Glomerular visceral epithelial cell (primary cell): ENCODE data around the gene NKTR.
A peak's percentile ranks its signal among the peaks of the same experiment; 100 is the strongest.

Source experiments
- DNase-seq: peaks from one replicate; pipeline ENCODE4 v3.0.0-alpha.2; 2016; ENCODE audit errors: extremely low spot score

Gene NKTR

DNA sequence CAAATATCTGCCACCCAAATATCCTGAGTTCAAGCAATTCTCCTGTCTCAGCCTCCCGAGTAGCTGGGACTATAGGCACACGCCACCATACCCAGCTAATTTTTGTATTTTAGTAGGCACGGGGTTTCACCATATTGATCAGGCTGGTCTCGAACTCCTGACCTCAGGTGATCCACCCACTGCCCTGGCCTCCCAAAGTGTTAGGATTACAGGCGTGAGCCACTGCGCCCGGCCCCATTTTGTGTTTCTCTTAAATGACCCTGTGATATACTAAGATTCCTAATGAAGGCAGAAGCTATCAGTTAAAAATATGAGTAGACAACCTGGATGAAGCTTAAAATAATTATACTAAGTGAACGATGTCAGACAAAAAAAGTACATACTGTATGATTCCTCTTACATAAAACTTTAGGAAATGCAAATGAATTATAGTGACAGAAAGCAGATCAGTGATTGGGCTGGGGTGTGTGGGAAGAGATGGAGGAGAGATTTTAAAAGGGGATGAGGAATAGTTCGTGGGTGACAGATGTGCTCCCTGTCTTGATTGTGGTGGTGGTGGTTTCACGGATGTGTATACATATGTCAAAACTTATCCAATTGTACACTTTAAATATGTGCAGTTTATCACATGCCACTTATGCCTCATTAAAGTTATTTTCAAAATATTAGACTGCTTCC lies 81.0 kb downstream of the NKTR start:
- no peak for DNase-seq

DNA sequence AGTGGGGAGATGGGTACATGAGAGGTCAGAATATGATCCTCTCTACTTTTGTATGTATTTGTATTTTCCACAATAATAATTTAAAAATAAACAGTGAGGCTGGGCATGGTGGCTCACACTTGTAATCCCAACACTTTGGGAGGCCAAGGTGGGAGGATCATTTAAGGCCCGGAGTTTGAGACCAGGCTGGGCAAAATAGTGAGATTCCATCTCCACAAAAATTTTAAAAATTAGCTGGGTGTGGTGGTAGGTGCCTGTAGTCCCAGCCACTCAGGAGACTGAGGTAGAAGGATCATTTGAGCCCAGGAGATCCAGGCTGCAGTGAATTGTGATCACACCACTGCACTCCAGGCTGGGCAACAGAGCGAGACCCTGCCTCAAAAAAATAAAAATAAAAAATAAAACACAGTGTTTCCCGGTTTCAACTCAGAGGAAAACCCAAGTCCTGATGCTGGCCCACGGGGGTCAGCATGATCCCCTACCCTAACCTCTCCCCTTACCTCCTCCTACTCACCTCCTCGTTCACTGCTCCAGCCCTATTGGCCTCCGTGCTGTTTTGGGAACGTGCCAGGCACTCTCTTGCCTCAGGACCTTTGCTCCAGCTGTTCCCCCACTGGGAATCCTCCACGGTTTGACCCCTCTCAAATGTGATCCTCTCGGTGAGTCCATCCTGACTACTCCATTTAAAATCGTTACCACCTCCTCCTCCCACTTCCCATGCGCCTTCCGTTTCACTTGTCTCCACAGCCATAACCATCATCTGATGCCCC lies 82.0 kb downstream of the NKTR start:
- no peak for DNase-seq

DNA sequence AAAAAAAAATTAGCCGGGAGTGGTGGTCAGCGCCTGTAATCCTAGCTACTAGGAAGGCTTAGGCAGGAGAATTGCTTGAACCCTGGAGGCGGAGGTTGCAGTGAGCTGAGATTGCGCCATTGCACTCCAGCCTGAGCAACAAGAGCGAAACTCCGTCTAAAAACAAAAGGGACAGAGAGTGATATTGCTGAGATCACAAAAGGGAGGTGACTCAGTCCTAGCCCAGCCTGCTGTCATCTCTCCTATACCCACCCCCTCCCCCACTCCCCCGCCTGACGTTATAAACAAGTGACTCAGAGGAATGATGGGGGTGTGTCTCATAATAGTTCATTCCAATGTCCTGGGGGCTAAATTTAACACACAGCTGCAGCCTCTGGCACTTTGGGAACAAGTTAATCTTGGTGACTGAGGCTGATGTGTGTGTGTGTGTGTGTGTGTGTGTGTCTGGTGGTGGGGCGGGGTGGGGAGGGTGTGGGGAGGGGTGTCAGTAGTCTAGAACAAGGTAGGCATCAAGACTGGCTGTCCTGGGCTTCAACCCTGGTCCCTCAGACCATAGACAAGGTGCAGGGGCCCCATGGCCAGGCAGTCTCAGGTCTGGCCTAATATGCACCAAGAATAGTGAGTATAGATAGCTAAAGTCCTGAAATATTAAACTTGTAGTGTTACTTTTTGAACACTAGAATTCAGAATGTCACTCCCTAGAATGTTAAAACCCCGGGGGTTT lies 83.6 kb downstream of the NKTR start:
- DNase-seq: peak; percentile 80

DNA sequence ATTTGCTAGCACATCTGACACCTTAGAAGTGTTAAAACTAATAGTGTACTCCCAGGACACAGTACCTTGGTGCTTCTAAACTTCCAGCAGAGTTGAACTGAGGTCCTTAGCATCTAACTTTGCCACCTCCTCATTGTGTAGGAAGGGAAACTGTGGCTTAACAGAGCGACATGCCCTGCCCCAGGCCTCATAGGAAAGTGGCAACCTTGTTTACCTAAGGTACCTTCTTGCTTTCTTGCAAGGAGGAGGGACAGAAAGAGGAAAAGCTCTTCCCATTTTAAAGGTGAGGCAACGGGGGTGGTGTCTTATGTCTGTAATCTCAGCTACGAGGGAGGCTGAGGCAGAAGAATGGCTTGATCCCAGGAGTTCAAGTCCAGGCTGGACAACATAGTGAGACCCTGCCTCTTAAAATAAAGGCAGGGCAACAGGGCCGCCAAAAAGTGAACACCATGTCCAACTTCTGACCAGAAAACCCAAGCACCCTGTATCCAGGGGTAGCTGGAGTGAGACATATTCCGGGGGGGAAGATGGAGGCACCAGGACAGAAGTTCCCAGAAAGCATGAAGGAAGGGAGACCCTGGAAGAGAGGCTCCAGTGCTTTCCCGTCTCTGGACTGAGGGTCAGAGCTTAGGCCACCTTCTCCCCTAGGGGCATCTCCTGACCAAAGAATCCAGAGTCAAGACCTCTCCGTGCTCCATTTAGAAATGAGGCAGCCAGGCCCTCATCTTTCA lies 84.3 kb downstream of the NKTR start:
- DNase-seq: no peak

DNA sequence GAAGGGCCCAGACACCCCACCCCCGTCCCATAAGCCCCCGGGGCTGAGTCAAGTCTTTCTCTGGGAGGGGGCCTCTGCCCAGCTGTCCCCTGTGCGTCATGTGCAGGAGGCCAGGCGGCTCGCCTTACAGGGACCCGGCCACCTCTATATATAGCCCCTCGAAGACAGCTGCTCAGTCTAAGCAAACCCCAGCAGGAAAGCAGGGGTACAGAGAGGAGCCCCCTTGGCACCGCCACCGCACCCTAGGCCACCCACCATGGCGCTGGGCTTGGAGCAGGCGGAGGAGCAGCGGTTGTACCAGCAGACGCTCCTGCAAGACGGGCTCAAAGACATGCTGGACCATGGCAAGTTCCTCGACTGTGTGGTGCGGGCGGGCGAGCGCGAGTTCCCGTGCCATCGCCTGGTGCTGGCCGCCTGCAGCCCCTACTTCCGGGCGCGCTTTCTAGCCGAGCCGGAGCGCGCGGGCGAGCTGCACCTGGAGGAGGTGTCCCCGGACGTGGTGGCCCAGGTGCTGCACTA lies 84.9 kb downstream of the NKTR start, which contains the start of gene KLHL40:
KLHL40 (plus strand) TSS at position 175 of the 519 bp plus-strand sequence; CDS start at position 257, 82 bp downstream.
- DNase-seq: no peak

DNA sequence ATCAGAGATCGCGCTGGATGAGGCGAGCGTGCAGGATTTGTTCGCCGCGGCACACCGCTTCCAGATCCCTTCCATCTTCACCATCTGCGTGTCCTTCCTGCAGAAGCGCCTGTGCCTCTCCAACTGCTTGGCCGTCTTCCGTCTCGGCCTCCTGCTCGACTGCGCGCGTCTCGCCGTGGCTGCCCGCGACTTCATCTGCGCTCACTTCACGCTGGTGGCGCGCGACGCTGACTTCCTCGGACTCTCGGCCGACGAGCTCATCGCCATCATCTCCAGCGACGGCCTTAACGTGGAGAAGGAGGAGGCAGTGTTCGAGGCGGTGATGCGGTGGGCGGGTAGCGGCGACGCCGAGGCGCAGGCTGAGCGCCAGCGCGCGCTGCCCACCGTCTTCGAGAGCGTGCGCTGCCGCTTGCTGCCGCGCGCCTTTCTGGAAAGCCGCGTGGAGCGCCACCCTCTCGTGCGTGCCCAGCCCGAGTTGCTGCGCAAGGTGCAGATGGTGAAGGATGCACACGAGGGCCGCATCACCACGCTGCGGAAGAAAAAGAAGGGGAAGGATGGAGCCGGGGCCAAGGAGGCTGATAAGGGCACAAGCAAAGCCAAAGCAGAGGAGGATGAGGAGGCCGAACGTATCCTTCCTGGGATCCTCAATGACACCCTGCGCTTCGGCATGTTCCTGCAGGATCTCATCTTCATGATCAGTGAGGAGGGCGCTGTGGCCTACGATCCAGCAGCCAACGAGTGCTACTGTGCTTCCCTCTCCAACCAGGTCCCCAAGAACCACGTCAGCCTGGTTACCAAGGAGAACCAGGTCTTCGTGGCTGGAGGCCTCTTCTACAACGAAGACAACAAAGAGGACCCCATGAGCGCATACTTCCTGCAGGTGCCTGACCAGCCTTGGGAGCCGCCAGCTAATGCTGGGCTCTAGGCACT lies 85.7 kb downstream of the NKTR start:
- no peak for DNase-seq

DNA sequence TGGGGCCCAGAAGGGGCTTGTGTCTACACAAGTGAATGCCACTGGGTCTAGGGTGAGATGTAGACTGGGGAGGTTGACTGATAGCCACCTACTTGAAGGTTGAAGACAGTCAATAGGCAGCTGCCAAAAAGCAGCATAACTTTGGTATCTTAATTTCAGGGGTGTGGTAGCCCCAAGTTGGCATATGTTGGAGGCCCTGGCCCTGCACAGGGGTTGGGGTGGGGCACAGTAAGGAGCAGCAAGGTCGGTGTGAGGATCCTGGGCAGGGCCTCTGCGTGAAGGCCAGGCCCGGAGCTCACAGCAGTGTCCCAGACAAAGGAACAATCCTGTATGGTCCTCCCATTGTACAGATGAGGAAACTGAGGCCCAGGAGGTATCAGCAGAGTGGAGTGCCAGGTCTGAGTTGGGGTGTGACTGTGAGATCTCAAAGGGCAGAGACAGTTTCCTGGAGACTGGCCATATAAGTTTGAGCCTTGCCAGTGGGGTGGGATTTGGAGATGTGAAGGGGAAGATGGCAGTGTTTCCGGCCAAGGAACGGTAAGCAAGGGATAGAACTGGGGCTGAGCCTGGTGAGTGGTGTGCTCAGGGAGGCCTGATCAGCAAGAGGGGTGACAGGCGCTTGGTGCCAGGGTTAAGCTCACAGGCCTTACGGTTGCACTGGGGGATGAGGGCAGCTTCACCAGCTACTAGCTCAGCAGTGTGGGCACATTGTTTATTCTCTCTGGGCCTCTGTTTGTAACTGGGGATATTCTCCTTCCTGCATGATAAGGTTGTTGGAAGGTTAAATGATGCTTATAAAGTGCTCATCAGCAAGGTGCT lies 86.6 kb downstream of the NKTR start:
- no peak for DNase-seq

DNA sequence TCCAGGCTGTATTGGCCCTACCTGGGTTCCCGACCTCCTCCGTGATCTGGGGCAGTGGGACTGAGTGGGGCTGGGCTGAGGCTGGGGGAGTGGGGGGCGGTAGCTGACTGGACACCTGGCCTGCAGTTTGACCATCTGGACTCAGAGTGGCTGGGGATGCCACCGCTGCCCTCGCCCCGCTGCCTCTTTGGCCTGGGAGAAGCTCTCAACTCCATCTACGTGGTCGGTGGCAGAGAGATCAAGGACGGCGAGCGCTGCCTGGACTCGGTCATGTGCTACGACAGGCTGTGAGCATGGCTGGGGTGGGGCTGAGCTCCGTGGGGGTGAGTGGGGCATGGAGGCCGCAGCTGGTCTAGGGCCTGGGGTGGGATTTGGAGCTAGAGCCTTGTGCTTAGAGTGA lies 87.5 kb downstream of the NKTR start:
- no peak for DNase-seq

DNA sequence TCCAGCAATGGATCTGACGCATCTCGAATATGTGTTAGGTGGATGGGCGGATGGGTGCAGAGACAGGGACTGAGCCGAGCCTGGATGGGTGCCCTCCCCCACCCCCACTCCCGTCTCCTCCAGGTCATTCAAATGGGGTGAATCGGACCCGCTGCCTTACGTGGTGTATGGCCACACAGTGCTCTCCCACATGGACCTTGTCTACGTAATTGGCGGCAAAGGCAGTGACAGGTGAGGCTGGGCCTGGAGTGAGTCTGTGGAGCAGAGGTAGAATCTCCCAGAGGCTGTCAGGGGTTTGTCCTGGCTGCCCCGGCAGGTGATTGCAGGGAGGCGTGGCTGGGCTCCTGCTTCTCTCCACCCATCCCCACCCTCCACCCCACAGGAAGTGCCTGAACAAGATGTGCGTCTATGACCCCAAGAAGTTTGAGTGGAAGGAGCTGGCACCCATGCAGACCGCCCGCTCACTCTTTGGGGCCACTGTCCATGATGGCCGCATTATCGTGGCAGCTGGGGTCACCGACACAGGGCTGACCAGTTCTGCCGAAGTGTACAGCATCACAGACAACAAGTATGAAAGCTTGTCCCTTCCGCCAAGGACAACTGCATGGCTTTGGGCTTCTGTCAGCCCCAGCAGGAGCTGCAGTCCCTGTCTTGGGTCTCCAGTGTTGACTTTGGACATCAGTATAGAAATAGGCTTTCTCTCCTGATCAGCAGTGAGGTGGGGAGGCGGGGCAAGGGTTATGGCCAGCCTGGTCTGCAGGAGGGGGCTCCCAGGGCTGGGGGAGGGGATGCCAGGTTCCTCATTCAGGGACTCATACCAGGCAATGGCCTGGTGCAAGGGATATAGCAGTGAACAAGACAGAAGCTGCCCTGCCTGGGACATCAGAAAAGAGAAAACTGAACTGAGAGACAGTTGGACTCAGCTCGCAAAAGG lies 88.3 kb downstream of the NKTR start:
- DNase-seq: no peak

DNA sequence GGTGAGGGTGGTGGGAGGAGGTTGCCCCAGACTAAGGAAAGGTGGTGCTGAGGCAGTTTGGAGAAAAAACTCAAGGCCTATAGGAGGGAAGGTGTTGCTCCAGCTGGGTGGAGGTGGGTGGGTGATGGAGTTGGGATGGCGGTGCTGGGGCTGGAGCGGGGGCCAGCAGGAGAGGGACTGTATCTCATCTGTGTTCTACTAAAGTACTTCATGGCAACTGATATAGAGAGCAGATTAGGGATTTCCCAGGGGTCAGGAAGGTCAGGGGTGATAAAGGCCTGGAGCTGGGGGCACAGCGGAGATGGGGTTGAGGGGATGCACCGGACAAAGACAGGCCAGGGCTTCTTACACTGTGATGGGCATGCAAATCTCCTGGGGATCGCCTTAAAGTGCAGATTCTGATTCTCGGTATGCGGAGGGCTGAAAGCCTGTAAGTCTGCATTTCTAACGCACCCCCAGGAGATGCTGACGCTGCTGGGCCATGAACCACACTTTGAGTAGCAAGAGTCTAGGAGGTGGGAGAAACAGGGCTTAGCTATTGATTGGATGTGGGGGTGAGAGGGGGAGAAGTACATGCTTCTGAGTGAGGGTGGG lies 89.0 kb downstream of the NKTR start:
- DNase-seq: no peak

DNA sequence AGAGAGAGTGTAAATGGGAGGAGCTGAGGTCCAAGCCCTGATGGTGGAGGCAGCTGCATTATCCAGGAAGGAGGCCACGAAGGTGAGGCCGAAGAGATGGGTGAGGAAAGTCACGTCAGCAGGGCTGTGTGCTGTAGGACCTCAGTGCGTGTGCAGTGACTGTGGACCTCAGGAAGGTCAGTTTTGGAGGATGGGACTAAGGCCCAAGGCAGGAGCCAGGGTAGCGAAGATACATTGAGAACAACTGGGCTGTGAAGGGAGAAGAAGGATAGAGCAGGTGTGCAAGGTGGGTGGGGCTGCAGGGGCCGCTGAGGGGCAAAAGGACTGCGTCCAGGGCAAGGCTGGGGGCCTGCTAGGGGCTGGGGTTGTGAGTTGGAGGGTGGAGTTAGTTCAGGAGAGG lies 89.7 kb downstream of the NKTR start:
- no peak for DNase-seq

DNA sequence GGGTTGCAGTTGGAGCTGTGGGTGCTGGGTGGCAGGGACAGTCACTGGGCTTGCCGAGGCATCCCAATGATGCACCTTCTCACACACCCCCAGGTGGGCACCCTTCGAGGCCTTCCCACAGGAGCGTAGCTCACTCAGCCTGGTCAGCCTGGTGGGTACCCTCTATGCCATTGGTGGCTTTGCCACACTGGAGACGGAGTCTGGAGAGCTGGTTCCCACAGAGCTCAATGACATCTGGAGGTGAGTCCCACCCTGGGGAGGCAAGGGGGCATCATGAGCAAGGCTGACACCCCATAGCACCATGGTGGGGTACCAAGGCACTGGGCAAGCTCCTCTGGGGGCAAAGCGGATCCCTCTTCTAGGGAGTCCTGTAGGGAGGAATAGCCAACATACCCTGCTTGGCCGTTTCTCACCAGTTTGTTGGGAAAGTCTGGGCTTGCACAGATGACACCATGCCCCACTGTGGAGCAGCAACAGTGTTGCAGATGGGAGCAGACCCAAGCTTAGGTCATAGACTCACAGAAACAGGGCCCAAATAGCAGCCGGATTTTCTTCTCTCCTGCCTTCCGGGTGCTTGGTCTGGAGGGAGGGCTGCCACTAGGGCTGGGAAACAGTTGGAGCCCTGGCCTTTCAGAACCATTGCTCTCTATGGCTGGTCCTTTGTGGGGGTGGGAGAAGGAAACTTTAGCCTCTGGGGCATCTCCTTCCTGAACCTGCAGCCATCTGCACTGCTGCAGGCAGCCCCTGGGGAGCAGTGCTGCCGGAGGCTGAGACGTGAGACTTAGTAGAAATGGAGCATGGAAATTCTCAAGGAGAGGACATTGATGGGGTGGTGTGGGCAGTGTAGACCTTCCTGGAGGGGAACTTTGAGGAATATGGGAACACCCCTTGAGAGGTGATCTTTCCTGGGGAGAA lies 90.5 kb downstream of the NKTR start:
- DNase-seq: no peak

DNA sequence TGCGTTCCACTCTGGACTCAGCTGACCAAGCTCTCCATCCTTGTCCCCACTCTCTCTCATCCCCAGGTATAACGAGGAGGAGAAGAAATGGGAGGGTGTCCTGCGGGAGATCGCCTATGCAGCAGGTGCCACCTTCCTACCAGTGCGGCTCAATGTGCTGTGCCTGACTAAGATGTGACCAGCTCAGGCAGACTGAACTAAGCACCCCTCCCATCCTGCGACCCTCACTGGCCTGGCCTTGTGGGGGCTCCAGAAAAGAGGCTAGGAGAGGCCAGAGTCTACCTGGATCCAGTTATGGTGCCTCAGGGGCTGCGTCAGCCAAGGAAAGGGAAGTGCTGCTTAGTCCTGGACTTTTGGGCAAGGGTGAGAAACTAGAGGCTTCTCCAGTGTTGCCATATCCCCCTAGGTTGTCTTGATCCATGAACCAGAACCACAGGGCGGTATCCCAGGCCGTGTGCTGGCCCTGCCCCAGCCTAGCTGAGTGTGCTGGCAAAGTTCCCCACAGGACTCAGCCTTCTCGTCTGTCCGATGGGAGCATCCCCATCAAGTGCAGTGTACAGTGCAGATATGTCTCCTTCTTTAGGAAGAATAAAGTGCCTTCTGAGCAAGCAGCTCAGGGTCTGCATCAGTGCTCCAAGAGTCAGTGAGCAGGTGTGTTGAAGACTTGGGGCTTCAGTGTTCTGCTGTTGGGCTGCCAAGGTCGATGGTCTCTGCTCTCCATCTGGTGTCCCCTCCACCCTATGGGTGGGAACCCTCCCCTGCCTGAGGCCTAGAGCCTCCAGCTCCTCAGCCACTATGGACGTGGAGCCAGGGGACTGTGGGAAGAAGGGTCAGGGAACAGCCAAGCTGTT lies 91.6 kb downstream of the NKTR start:
- DNase-seq: no peak

DNA sequence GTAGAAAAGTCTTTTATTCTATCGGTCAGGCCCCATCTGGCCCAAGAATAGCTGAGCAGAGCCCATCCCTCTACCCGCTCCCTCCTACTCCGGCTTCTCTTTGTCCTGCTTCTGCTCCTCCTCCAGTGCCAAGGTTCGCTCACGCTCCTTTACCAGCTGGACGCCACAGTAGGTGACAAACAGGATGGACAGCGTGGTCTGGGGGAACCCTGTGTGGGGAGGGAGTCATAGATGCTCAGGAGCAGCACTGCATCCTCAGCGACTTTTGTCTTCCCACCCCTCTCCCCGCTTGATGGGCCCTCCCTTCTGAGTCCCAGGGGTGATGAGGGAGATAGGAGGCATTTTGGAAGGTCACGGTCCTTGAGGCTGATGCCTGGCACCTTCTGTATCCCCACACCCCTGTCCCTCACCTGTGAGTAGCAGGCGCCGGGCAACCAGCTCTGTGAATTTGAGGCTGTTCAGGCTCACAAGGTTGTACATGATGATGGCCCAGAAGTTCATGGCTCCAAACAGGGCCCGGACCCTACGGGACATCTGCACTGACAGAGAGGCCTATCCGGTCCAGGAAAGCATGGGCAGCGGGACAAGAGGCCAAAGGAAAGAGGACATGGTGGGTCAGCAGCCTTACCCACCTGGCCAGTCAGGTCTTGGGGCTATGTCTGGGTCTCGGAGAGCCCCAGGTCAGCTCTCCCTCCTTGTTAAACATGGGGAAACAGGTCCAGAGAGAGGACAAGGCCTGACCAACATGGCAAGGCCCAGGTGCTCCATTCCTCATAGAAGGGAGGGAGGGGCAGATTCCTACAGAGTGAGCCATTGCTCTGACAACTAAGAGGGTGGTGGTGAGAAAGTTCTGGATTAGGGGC lies 92.4 kb downstream of the NKTR start:
- DNase-seq: no peak

DNA sequence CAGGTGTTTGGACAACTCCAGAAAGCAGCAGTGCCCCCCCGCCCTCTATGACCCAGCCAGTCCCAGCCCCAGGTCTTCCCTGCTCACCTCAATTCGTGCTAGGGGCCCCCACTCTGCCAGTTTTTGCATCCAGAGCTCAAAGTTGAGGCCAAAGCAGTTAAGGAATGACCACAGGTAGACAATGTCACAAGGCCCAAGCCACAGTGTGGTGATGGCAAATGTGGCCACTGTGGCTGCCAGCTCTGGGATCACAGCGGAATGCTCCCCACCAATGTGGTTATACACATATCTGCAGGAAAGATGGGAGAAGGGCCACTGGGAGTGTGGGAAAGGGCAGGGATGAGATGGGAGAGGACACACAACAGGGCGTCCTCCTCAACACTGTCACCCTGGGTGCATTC lies 93.0 kb downstream of the NKTR start:
- no peak for DNase-seq
